NT2/D1 (cell line): ENCODE data around the gene AURKAIP1.

ENCODE experiments used
- YY1 ChIP-seq: IDR thresholded peaks from 2 replicates; pipeline ENCODE4 v1.6.1; 2011; ENCODE audit not compliant: insufficient read length, insufficient read depth
- ZNF274 ChIP-seq: IDR thresholded peaks from 2 replicates; pipeline ENCODE4 v1.6.1; 2011; ENCODE audit warnings: mild to moderate bottlenecking, low read depth, low read length

DNA sequence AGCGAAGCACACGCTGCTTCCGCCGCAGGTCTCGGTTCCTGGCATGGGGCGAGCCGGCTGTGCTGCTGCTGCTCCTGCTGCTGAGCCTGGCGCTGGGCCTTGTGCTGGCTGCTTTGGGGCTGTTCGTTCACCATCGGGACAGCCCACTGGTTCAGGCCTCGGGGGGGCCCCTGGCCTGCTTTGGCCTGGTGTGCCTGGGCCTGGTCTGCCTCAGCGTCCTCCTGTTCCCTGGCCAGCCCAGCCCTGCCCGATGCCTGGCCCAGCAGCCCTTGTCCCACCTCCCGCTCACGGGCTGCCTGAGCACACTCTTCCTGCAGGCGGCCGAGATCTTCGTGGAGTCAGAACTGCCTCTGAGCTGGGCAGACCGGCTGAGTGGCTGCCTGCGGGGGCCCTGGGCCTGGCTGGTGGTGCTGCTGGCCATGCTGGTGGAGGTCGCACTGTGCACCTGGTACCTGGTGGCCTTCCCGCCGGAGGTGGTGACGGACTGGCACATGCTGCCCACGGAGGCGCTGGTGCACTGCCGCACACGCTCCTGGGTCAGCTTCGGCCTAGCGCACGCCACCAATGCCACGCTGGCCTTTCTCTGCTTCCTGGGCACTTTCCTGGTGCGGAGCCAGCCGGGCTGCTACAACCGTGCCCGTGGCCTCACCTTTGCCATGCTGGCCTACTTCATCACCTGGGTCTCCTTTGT lies 41.3 kb downstream of the AURKAIP1 start:
- no peak for TF ChIP-seq ZNF274
- TF ChIP-seq YY1 = no peak
